ENCODE data around the gene DMKN.

DMKN gene

DNA sequence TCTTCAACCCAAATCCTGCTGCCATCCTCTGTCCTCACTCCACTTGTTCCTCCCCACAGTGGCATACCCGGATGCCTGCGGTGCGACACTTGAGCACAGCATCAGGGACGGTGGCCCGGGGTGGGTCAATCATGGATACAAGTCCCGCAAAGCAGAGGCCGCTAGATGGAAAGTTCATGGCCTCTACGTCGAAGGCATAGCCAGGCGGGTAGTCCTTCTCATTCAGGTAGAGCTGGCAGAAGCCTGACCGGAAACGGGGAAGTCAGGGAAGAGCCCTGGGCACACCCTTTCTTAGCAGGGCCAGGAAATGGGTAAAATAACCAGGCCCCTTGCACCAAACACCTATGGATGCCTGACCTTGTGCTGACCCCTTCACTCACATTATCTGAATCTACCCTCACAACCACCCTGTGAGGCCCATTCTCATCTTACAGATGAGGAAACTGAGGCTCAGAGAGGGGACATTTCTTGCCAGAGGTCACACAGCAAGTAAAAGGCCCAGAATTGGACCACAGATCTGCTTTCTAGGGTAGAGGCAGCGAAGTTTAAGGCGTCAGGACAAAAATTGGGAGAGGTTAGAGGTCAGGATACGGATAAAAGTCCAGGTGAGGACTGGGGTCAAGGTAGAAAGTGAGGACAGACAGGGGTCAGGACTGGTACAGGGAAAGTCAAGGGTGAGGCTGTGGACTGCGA is 43.5 kb upstream of the DMKN start:
- in situ Hi-C loops (cut with HindIII; ENCODE audit: low pct_ligation_motif_present, low sequenced_read_pairs): no loop called here
- TF ChIP-seq, protein P1, sequence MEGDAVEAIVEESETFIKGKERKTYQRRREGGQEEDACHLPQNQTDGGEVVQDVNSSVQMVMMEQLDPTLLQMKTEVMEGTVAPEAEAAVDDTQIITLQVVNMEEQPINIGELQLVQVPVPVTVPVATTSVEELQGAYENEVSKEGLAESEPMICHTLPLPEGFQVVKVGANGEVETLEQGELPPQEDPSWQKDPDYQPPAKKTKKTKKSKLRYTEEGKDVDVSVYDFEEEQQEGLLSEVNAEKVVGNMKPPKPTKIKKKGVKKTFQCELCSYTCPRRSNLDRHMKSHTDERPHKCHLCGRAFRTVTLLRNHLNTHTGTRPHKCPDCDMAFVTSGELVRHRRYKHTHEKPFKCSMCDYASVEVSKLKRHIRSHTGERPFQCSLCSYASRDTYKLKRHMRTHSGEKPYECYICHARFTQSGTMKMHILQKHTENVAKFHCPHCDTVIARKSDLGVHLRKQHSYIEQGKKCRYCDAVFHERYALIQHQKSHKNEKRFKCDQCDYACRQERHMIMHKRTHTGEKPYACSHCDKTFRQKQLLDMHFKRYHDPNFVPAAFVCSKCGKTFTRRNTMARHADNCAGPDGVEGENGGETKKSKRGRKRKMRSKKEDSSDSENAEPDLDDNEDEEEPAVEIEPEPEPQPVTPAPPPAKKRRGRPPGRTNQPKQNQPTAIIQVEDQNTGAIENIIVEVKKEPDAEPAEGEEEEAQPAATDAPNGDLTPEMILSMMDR (IDR thresholded peaks at IDR 0.05; ENCODE audit: low read depth, low read length, missing control alignments): no peak
- no peak for DNase-seq
- Histone ChIP-seq H3K36me3 (replicated peaks) (no peaks in the 10 kb centered on the region), H3K4me3 (ENCODE audit: low read depth, low read length) (no peak overlapping the region), H3K27me3 (replicated peaks) (peaks cover 2% of the 10 kb centered on the region), H3K27ac (no peak overlapping the region)

DNA sequence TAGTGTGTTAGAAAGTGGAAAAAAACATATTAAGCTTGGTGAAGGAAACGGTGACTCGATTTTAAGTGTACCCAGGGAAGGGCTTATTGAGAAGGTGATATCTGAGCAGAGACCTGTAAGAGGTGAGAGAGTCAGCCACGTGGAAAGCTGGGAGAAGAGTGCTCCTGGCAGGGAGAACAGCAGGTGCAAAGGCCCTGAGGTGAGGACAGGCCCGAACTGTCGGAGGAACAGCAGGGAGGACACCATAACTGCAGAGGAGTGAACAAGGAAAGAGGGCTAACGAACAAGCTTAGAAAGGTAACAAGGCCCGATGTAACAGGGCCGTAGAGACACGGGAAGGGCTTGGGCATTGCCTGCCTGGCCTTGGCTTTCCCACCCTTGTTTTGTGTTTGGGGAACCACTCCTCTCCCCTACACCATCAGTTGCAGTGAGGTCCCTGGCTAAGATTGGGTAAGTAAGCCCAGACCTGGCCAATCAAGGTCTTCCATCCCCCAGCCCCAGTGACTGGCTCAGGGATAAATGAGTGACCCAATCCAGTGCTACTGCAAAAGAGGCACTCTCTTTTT is 42.7 kb upstream of the DMKN start:
- H3K27me3 ChIP-seq (replicated peaks): peaks cover 2% of the 10 kb centered on the region
- no peak for DNase-seq
- in situ Hi-C loops (cut with HindIII; ENCODE audit: low pct_ligation_motif_present, low sequenced_read_pairs): no loop called here
- H3K36me3 ChIP-seq (replicated peaks): no peaks in the 10 kb centered on the region
- no peak overlapping the region for H3K27ac ChIP-seq
- H3K4me3 ChIP-seq (ENCODE audit: low read depth, low read length): no peak overlapping the region
- TF ChIP-seq, protein P1 (IDR thresholded peaks at IDR 0.05; ENCODE audit: low read depth, low read length, missing control alignments): no peak

DNA sequence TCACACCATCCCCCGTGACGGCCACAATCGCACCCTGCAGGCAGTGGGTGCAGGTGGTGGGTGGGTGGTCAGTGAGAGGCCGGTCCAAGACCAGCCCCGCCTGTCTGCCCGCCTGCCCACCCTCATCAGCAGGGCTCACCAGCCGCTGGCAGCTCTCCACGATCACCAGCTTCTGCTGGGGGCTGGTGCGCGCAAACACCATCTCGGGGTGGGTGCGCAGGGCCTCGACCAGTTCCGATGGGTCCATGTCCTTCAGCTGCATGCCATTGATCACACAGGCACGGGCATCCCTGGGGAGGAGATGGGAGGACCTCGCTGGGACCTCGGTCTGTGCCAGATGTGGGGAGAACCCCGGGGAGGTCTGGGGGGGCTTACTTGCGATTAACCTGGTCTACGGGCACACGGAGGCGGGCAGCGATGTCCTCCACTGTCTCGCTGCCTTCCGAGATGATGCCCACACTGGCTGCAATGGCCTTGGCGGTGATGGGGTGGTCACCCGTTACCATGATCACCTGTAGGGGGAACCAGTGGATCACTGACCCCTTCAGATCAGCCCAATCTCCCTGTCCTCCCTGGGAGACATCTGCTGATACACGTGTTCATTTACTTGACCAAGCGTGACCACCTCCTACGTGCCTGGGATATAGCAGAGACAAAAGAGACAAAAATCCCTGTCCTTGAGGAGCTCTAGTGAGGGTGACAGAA is 42.0 kb upstream of the DMKN start:
- Histone ChIP-seq H3K27me3 (replicated peaks) (peaks cover 2% of the 10 kb centered on the region), H3K27ac (no peak overlapping the region), H3K4me3 (ENCODE audit: low read depth, low read length) (no peak overlapping the region), H3K36me3 (replicated peaks) (no peaks in the 10 kb centered on the region)
- in situ Hi-C loops (cut with HindIII; ENCODE audit: low pct_ligation_motif_present, low sequenced_read_pairs): no loop called here
- TF ChIP-seq, protein P1 (IDR thresholded peaks at IDR 0.05; ENCODE audit: low read depth, low read length, missing control alignments): peak; percentile 59
- no peak for DNase-seq

DNA sequence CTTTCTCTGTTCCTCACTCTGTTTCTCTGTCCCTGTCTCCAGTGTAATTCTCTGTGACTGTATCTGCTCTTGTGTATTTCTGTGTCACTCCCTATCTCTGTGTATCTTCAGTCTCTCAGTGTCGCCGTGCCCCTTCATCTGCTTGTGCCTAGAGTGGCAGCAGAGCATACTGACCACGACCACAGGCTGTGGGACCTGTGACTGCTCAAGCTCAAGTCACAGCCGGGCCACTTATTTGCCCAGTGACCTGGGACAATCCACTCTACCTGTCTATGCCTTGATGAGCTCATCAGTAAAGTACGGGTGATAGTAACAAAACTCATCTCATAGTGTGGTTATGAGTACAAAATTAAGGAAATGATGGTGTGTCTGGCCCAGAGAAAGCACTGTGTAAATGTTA is 40.6 kb upstream of the DMKN start:
- Histone ChIP-seq H3K27me3 (replicated peaks) (no peaks in the 10 kb centered on the region), H3K36me3 (replicated peaks) (no peaks in the 10 kb centered on the region), H3K4me3 (ENCODE audit: low read depth, low read length) (no peak overlapping the region), H3K27ac (no peak overlapping the region)
- in situ Hi-C loops (cut with HindIII; ENCODE audit: low pct_ligation_motif_present, low sequenced_read_pairs): no loop called here
- TF ChIP-seq, protein P1 (IDR thresholded peaks at IDR 0.05; ENCODE audit: low read depth, low read length, missing control alignments): no peak
- DNase-seq: no peak

DNA sequence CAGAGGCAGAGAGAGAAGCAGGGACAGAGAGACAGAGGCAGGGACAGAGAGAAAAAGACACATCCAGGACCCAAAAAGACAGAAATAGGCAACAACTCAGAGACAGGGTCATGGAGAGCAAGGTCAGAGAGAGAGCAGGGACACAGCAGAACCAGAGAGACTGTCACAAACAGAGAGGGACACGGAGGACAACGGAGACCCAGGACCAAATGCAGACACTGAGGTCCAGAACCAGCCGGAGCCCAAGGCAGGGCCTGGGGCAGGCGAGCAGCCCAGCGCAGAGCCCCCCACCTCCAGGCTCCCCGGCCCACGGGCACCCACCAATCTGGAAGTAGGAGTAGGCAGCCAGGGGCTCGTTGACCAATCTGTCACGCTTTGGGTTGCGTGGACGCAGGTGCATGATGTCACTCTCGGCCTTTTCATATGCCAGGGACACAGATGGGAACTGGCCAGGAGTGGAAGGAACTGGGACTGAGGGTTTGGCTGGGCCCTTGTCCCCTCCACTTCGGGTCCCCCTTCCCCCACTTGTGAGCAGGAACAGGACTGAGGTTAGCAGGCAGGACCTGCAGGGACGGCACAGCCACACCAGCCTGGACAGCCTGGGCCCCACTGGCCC is 40.0 kb upstream of the DMKN start:
- H3K36me3 ChIP-seq (replicated peaks): no peaks in the 10 kb centered on the region
- in situ Hi-C loops (cut with HindIII; ENCODE audit: low pct_ligation_motif_present, low sequenced_read_pairs): no loop called here
- DNase-seq: no peak
- H3K27me3 ChIP-seq (replicated peaks): no peaks in the 10 kb centered on the region
- H3K27ac ChIP-seq: no peak overlapping the region
- TF ChIP-seq, protein P1 (IDR thresholded peaks at IDR 0.05; ENCODE audit: low read depth, low read length, missing control alignments): no peak
- H3K4me3 ChIP-seq (ENCODE audit: low read depth, low read length): no peak overlapping the region
